GM10248 (cell line): Measurements from ENCODE around the gene PLB1.

ENCODE experiments used
- CTCF ChIA-PET: fragments of 300-600 bp; sonication (Branson Sonifier 250); formaldehyde crosslinking; extraction: SDS; loops from one replicate; lab custom pipeline; 2021; ENCODE audit warnings: antibody characterized with exemption; lab: Yijun Ruan, JAX
- POLR2A ChIA-PET: fragments of 350-650 bp; sonication (Branson Sonifier 250); formaldehyde crosslinking; extraction: SDS; loops from one replicate; lab custom pipeline; 2020; ENCODE audit warnings: antibody characterized with exemption; lab: Yijun Ruan, JAX
- DNase-seq: peaks from one replicate; pipeline ENCODE4 v3.0.0; 2012; ENCODE audit errors: extremely low spot score
- CTCF ChIP-seq: IDR thresholded peaks from 2 replicates; pipeline ENCODE4 v1.5.1; 2012; ENCODE audit warnings: mild to moderate bottlenecking, low read depth; ENCODE audit errors: extremely low read depth, missing control alignments, control extremely low read depth

The PLB1 gene

GRCh38 chr2:28495551-28496250 lies at the start of gene PLB1:
Gene PLB1 (plus strand): TSS chr2:28496060. CDS start chr2:28496115, 55 bp downstream.
- ChIA-PET POLR2A (no interaction called here), CTCF (interaction anchor here (0.6 kb wide), 1 partner anchor 98 kb away, joined by 3 read pairs; no protein-coding TSS in a partner anchor)
- no peak for DNase-seq
- no peak for TF ChIP-seq CTCF

- DNase-seq: no peak
- CTCF ChIA-PET: interaction anchor here (0.8 to 1.9 kb wide), 2 partner anchors 678 to 743 kb away, joined by 3 to 5 read pairs; no protein-coding TSS in a partner anchor
- POLR2A ChIA-PET: no interaction called here
- no peak for TF ChIP-seq CTCF
Observed at GRCh38 chr2:28446531-28446930, 49.3 kb upstream of the PLB1 start.

- ChIA-PET CTCF (interaction anchor here (1.9 kb wide), 1 partner anchor 743 kb away, joined by 5 read pairs; no protein-coding TSS in a partner anchor), POLR2A (no interaction called here)
- no peak for DNase-seq
- no peak for TF ChIP-seq CTCF
Observed at GRCh38 chr2:28447086-28447485, 48.8 kb upstream of the PLB1 start.

GRCh38 chr2:28447943-28448792 lies 47.7 kb upstream of the PLB1 start:
- ChIA-PET CTCF (interaction anchor here (1.0 to 1.9 kb wide), 3 partner anchors 693 to 744 kb away, joined by 3 to 5 read pairs (median 5); no protein-coding TSS in a partner anchor), POLR2A (no interaction called here)
- TF ChIP-seq CTCF: no peak
- DNase-seq: no peak

- CTCF ChIA-PET: interaction anchor here (1.0 to 1.7 kb wide), 3 partner anchors 694 to 744 kb away, joined by 3 to 5 read pairs (median 3); no protein-coding TSS in a partner anchor
- no peak for TF ChIP-seq CTCF
- POLR2A ChIA-PET: no interaction called here
Observed at GRCh38 chr2:28448793-28449100, 47.1 kb upstream of the PLB1 start.

GRCh38 chr2:28449126-28449487 lies 46.8 kb upstream of the PLB1 start:
- ChIA-PET POLR2A (no interaction called here), CTCF (interaction anchor here (1.0 to 1.7 kb wide), 4 partner anchors 11 to 745 kb away, joined by 3 to 5 read pairs (median 3); no protein-coding TSS in a partner anchor)
- TF ChIP-seq CTCF: no peak
- no peak for DNase-seq

More at GRCh38 chr2:28448793-28449100, 47.1 kb upstream of the PLB1 start:
- DNase-seq: no peak
